IPS-NIHi11 (cell line): Measurements from ENCODE around the gene CCT7.
"Not testable (repeated sequence)": the region's sequence is repeated elsewhere in the genome, so short reads cannot be mapped to it uniquely, and the experiment has no call there.

ENCODE experiments used
- DNase-seq: peaks from one replicate; pipeline ENCODE4 v3.0.0; 2012; ENCODE audit warnings: mixed read lengths, low spot score

Gene CCT7

DNA sequence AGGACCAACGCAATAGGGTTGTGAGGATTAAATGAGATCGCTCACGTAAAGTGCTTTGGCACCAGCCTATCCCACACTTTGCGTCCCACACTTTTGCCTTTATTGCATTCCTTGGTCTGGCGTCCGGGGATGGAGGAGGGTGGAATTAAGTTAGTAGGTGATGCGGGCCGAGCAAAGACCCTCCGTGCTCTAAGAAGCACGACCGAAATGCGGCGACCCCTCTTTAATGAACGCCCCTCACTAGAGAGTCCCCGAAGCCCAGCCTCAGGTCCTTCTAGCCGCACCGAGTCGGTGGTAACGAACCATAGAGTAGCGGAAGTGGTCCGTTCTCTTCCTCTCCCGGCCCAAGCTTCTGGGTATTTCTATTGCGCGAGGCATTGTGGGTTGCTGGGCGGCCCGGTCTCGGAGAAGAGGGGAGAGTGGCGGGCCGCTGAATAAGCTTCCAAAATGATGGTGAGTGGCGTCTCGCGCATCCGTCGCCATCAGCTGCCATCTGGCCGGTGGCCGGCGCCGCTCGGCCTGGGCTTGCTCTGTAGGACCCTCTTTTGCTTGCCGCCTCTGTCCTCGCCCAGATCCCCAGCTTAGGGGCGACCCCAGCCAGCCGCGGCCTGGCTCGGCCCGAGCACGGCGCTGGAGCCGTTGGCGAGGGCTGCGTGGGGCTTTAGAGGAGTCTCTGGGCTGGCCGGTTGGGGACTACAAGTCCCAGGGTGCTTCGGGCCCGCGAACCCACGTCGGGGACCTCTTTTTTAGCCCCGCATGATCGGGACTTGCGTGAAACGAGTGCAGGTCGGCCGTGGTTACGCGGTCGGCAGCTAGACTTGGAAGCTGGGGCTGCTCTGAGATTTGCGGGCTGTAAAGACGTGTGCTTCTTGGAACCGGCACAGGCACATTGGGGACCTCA is at the start of gene CCT7:
Gene CCT7 (plus strand): TSS at position 377 of the 901 bp plus-strand sequence. CDS start 71 bp downstream, at position 448.
- peak; percentile 82 for DNase-seq

DNA sequence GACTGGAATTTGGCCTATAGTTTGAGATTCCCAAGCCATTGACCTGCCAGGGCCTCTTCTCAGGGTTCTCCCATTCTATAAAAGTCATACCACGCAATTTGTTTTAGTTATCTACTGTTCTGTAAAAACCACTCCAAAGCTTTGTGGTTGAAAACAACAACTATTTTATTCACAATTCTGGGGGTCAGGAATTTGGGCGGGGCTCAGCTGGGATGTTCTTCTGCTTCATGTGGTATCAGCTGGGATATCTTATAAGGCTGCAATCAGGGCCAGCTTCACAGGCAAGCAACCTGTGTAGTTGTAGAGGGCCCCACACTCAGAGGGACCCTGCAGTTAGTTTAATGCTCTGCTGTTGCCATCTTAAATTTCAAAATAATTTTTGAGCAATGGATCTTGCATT is 48.1 kb upstream of the CCT7 start:
- no peak for DNase-seq

GRCh38 chr2:73187549-73187948 is 46.6 kb upstream of the CCT7 start:
- no peak for DNase-seq

GRCh38 chr2:73197579-73197978 is 36.5 kb upstream of the CCT7 start:
- no peak for DNase-seq

DNA sequence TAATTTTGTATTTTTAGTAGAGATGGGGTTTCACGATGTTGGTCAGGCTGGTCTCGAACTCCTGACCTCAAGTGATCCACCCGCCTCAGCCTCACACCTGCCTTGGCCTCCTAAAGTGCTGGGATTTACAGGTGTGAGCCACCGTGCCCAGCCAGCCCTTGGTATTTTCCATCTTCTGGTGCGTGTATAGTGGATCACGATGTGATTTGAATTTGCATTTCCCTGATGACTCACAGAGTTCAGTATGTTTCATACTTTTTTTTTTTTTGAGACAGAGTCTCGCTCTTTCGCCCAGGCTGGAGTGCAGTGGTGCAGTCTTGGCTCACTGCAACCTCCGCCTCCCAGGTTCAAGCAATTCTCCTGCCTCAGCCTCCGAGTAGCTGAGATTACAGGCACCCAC is 33.8 kb upstream of the CCT7 start:
- not testable (repeated sequence) for DNase-seq

DNA sequence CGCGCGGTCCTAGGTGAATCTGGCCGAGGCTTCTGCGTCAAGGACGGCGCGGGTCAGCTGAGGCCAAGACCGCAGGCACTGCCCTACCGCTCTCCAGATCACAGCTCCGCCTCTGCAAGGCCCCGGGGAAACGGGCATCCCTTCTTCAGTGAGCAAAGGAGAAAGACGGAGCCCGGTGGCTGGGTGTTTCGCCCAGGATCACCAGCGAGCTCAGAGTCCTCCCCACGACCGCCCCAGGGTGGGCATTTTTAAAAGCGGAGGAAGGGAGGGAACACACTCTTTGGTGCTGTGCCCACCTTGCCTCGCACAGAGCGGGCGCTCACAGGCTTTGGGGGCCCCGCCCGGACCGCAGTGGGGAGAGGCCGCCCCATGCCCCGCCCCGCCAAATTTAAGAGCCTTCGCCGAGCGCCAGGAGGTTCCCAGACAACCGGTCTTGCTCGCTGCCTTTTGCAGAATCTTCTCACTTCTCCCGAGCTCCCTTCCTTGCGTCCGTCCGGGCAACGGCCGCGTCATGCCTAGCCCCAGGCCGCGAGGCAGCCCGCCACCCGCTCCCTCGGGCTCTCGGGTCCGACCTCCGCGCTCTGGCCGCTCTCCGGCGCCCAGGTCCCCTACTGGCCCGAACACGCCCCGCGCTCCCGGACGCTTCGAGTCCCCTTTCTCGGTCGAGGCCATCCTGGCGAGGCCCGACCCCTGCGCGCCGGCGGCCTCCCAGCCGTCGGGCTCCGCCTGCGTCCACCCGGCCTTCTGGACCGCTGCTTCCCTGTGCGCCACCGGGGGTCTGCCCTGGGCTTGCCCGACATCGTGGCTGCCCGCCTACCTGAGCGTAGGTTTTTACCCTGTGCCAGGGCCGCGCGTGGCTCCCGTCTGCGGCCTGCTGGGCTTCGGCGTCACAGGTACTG is 31.7 kb upstream of the CCT7 start, which contains the start of gene NOTO:
Gene NOTO (plus strand): TSS at position 419 of the 899 bp plus-strand sequence. CDS start 93 bp downstream, at position 512.
- DNase-seq = peak; percentile 64

- peak; percentile 40 for DNase-seq
These were observed 30.9 kb upstream of the CCT7 start for GRCh38 chr2:73203055-73203681.

DNA sequence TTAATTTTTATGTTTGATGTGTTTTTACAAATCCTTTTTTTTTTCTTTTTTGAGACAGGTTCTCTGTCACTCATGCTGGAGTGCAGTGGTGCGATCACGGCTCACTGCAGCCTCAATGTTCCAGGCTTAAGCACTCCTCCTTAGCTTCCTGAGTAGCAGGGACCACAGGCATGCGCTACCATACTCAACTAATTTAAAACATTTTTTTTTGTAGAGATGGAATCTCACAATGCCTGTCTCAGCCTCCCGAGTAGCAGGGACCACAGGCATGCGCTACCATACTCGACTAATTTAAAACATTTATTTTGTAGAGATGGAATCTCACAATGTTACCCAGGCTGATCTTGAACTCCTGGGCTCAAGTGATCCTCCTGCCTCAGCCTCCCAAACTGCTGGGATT is 28.5 kb upstream of the CCT7 start:
- no peak for DNase-seq

DNA sequence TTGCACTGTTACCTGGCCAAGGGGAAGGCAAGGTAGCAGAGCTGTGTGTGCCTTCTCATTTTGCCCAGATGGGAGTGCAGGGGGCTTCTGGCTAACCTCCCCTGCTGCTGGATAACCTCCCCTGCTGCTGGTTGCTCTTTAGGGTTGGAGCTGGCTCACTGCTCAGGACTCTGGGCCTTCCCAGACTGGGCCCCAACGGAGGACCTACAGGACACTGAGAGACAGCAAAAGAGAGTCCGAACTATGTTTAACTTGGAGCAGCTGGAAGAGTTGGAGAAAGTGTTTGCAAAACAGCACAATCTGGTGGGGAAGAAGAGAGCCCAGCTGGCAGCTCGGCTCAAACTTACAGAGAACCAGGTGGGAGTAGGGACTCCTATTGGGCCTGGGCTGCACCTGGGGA is 25.9 kb upstream of the CCT7 start:
- no peak for DNase-seq

- DNase-seq = no peak
These were observed 24.1 kb upstream of the CCT7 start for GRCh38 chr2:73210019-73210418.

DNA sequence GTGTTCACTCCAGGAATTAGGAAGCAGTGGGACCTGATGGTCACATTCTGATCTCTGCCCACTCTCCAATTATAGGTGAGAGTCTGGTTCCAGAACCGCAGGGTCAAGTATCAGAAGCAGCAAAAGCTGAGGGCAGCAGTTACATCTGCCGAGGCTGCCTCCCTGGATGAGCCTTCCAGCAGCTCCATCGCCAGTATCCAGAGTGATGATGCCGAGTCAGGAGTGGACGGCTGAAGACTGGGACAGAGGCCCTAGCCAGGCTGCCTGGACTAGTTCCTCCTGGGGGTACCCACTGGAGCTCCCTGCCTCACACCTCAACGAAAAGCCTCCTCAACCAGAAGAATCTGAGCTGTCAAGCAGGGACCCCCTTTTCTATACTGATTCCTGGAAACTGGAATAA is 23.4 kb upstream of the CCT7 start:
- DNase-seq = no peak

DNA sequence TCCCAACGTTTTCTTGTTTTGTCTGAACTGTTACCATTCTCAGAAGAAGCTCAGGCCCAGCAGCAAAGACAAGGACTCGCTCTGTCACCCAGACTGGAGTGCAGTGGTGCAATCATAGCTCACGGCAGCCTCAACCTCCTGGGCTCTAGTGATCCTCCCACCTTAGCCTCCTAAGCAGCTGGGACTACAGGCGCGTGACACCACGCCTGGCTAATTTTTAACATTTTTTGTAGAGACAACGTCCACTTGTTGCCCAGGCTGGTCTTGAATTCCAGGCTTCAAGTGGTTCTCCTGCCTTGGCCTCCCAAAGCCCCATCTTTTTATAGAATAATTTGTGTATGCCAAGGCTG is 22.0 kb upstream of the CCT7 start:
- DNase-seq = no peak

DNA sequence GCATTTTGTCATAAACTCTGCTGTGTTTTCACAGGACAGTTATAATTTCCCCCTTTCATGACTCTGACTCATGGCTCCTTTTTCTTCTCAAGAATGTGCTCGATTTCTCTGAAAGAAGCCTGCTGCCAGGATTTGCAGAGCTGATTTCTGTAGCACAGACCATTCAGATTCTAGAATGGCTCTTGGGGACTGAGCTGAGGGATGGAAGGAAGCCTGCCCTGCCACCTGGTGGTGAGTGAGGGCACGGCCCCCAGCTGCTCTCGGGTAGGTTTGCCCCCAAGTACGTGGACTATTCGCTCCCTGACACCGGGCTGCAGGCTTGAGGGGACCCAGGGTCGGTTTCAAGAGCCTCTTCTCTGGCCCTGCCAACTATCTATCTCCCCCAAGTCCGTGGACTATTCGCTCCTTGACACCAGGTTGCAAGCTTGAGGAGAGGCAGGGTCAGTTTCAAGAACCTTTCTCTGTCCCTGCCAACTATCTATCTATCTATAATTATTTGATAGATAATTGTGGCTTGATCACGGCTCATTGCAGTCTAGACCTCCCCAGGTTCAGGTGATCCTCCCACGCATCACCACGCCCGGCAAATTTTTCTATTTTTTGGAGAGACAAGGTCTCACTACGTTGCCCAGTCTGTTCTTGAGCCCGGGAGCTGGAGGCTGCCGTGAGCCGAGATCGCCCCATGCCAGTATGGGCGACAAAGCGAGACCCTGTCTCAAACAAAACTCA is 21.5 kb upstream of the CCT7 start:
- DNase-seq = peak; percentile 85

DNA sequence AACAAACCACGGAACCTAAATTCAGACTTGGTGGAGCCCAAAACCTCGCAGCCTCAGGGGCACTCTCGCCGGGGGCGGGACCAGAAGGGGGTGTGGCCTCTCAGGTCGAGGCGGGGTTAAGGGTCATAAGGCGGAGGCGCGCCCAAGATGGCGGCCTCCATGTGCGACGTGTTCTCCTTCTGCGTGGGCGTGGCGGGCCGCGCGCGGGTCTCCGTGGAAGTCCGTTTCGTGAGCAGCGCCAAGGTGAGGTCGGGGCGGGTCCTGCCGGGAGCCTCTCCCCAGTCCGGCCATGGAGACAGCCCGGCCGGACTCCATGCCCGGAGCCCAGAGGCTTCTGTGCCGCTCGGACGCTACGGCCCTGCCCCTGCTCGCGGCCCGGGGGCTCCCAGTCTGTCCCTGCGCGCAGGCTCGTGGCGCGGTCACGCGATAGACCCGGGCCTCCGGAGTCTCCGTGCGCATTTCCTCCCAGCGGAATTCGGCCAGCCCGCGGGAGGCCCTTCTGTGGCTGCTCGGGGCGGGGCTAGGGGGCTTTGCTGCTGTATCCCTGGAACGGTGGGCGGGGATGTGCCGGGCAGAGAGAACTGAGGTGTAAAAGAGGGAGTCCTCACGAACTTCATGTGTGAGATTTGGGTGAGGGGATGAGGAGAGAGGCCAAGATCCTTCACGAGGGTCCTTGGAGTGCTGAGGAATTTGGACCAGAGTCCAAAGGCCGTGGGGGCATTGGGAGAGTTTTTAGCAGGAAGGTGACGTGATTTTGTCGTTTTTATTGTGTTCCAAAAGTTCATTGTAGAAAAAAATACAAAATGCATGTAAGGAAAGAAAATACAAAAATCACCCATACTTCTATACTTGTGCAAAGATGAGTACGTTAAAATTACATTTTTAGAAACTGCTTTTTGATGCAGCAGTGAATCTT is 19.7 kb upstream of the CCT7 start, which contains the start of gene SMYD5:
Gene SMYD5 (plus strand): TSS at position 126 of the 916 bp plus-strand sequence. CDS start 22 bp downstream, at position 148.
- DNase-seq = peak; percentile 93

DNA sequence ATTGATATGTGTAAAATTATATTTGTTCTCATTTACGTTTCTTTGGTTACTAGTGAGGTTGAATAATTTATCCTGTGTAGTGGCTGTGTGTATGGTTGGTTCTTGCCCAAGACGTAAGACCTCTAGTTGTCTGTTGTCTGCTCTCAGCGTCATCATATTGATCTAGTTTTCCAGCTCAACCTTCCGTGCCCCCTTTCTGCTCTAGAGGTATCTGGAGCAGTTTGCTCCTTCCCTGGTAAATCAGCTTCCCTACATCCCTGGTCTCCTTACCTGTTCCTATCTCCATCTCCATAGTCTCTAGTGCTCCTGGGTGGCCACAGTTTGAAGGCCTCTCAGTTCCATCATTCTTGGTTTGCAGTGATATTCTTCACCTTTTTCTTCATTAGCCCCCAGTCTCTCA is 18.9 kb upstream of the CCT7 start:
- DNase-seq = no peak

DNA sequence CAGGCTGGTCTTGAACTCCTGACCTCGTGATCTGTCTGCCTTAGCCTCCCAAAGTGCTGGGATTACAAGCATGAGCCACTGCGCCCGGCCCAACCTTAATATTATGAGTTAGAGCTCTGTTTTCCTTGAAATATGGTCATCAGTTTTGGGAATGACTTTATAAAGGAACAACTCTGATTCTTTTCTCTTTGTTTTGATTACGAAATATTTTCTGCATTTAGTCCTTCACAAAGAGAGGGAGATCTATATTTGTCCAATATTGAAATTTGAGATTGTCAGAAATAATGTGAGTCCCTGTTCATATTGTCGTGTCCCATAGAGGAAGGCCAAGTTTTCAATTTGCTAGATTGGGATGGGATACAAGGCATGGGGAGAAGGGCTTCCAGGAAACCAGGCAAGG is 16.9 kb upstream of the CCT7 start:
- no peak for DNase-seq

DNA sequence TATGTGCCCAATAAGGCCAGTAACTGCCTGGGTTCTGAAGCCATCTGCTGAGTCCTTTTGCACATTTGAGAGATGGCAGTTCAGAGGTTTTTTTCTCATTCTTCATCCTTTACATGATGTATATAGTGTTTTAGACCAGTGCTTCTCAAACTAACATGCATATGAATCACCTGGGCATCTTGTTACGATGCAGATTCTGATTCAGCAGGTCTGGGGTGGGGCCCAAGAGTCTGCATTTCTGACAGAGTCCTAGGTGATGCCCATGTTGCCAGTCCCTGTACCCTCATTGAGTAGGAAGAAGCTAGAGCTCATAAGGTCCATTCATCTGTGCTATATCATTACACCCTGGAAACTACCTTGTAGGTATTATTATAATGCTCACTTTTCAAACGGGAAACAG is 16.3 kb upstream of the CCT7 start:
- no peak for DNase-seq

GRCh38 chr2:73218298-73218697 is 15.8 kb upstream of the CCT7 start:
- DNase-seq = no peak

DNA sequence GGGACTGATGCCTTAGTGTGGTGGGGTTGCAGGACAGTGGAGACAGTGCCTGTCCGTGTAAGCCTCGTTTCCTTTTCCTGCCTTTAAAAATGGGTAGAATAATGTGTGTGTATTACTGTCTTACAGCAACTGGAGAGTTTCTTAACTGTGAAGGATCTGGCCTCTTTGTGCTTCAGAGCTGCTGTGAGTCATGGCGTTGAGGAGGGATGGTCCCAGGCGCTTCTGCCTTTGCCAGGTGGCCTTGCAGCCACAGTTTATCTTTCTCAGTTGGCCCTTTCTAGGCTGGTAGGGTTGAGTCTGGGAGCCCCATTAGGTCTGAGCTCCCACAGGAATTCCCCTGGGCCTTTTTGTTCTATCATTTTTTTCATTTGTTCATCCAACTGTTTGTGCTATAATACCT is 10.3 kb upstream of the CCT7 start:
- DNase-seq = no peak
